Measurements from ENCODE around the gene RTKN. TPM values are rescaled to one million over a fixed set of nuclear protein-coding genes. Genes with fewer than 3 reads are reported as not detected.
A peak's percentile ranks its signal among the peaks of the same experiment; 100 is the strongest.

RTKN gene
- total and polyA plus RNA-seq, 2 of the 13 experiments (the other 11 are each of a cell fraction or from before 2014, with no cell fraction given), result 159 to 166 TPM

- TF ChIP-seq HINFP (CRISPR knock-in tag; IDR thresholded peaks at IDR 0.05; ENCODE audit: low read depth) (no peak), ZFP36 (IDR thresholded peaks at IDR 0.05; ENCODE audit: borderline replicate concordance, low read depth, low read length, partially characterized antibody) (no peak), ATF1 (CRISPR knock-in tag; IDR thresholded peaks at IDR 0.05) (peak; percentile 53; the same call in 1 of the 2 replicates), SP140L (CRISPR knock-in tag; IDR thresholded peaks at IDR 0.05; ENCODE audit: borderline replicate concordance) (no peak), ARID2 (CRISPR knock-in tag; IDR thresholded peaks at IDR 0.05; ENCODE audit: borderline replicate concordance) (no peak), PTBP1 (IDR thresholded peaks at IDR 0.05; ENCODE audit: low read depth, low read length, poor library complexity, severe bottlenecking) (no peak), ZNF639 (CRISPR knock-in tag; conservative IDR thresholded peaks at IDR 0.05) (no peak), PRMT3 (CRISPR knock-in tag; IDR thresholded peaks at IDR 0.05; ENCODE audit: borderline replicate concordance, low read depth) (no peak), KMT2B (CRISPR knock-in tag; IDR thresholded peaks at IDR 0.05) (no peak), STAT6 (CRISPR knock-in tag; IDR thresholded peaks at IDR 0.05; ENCODE audit: borderline replicate concordance) (0 out of 2 replicates have a peak, but pooled peaks have one; percentile 55), ZNF616 (CRISPR knock-in tag; IDR thresholded peaks at IDR 0.05; ENCODE audit: low read depth) (no peak), NFKBIZ (CRISPR knock-in tag; IDR thresholded peaks at IDR 0.05) (no peak), CHD4 (IDR thresholded peaks at IDR 0.05; ENCODE audit: borderline replicate concordance, low read length) (no peak), SIN3B (IDR thresholded peaks at IDR 0.05; ENCODE audit: low read length) (no peak), CTCF (CRISPR knock-in tag; IDR thresholded peaks at IDR 0.05) (no peak), NR2C2 (CRISPR knock-in tag; IDR thresholded peaks at IDR 0.05; ENCODE audit: borderline replicate concordance) (no peak), ZBTB43 (CRISPR knock-in tag; conservative IDR thresholded peaks at IDR 0.05) (no peak), ARNT (IDR thresholded peaks at IDR 0.05) (no peak), HNRNPUL1 (IDR thresholded peaks at IDR 0.05; ENCODE audit: low read depth, low read length) (peak; percentile 86), CHCHD3 (CRISPR knock-in tag; IDR thresholded peaks at IDR 0.05) (no peak), ZSCAN20 (CRISPR knock-in tag; IDR thresholded peaks at IDR 0.05; ENCODE audit: borderline replicate concordance) (no peak)
Observed at GRCh38 chr2:74447230-74447999, 5.7 kb upstream of the RTKN start (continued).
